AG08395 (cell line): Measurements from ENCODE around the gene PSMB10.
A peak's percentile ranks its signal among the peaks of the same experiment; 100 is the strongest.

Experiments used
- DNase-seq: peaks from one replicate; pipeline ENCODE4 v3.0.0; 2012; ENCODE audit warnings: mixed read lengths, low spot score

Gene PSMB10

GRCh38 chr16:67963662-67964321, 27.1 kb upstream of the PSMB10 start:
- DNase-seq, result no peak

GRCh38 chr16:67963292-67963661, 26.6 kb upstream of the PSMB10 start:
- no peak for DNase-seq

GRCh38 chr16:67962135-67962534, 25.5 kb upstream of the PSMB10 start:
- DNase-seq, result no peak

- no peak for DNase-seq
Measured at GRCh38 chr16:67961551-67961957, 24.9 kb upstream of the PSMB10 start.

- DNase-seq, result peak; percentile 90
Measured at GRCh38 chr16:67959536-67960329, 23.1 kb upstream of the PSMB10 start.

GRCh38 chr16:67957622-67958021, 21.0 kb upstream of the PSMB10 start:
- DNase-seq, result no peak

GRCh38 chr16:67954421-67955196, 18.0 kb upstream of the PSMB10 start:
- no peak for DNase-seq

GRCh38 chr16:67953641-67954375, 17.2 kb upstream of the PSMB10 start:
- no peak for DNase-seq

GRCh38 chr16:67951485-67951884, 14.8 kb upstream of the PSMB10 start:
- no peak for DNase-seq

GRCh38 chr16:67950335-67950843, 13.7 kb upstream of the PSMB10 start:
- DNase-seq, result no peak

GRCh38 chr16:67949645-67950044, 13.0 kb upstream of the PSMB10 start:
- DNase-seq, result no peak

- DNase-seq, result no peak
Measured at GRCh38 chr16:67948015-67948414, 11.4 kb upstream of the PSMB10 start.

GRCh38 chr16:67946966-67947558, 10.4 kb upstream of the PSMB10 start:
- no peak for DNase-seq

GRCh38 chr16:67946128-67946569, 9.5 kb upstream of the PSMB10 start:
- no peak for DNase-seq

GRCh38 chr16:67945392-67945933, 8.8 kb upstream of the PSMB10 start:
- no peak for DNase-seq

GRCh38 chr16:67944690-67945391, 8.2 kb upstream of the PSMB10 start:
- DNase-seq, result no peak

GRCh38 chr16:67943619-67944504, 7.2 kb upstream of the PSMB10 start, which contains the start of gene LCAT:
LCAT (minus strand) TSS chr16:67944120; CDS start chr16:67944101, 19 bp downstream.
- peak; percentile 49 for DNase-seq

- no peak for DNase-seq
Measured at GRCh38 chr16:67943256-67943618, 6.6 kb upstream of the PSMB10 start.

- no peak for DNase-seq
Measured at GRCh38 chr16:67942510-67943255, 6.0 kb upstream of the PSMB10 start.
